HepG2 (cell line): ENCODE measurements around the gene GRPEL2. TPM values are rescaled to one million over a fixed set of nuclear protein-coding genes. Genes with fewer than 3 reads are reported as not detected.

Experiments
- ATAC-seq: fragments of 200-7000 bp; cut with Tn5 transposase; 3 replicates; pipeline ENCODE4 v1.9.1; 2020; ENCODE audit warnings: mild to moderate bottlenecking, moderate library complexity
- BruUV-seq: library from RNA; stranded (reverse); fragments of 400-500 nt; replicated peaks from 2 replicates; lab custom pipeline; 2021; lab: Mats Ljungman, UMichigan
- CTCF ChIA-PET: fragments of 300-600 bp; formaldehyde crosslinking; extraction: SDS; loops from one replicate; lab custom pipeline; 2021; ENCODE audit warnings: low total read pairs, inconsistent platforms, low intra/inter-chr PET ratio; lab: Yijun Ruan, JAX
- POLR2A ChIA-PET: fragments of 350-600 bp; sonication (Branson Sonifier 250); formaldehyde crosslinking; loops from one replicate; lab custom pipeline; 2020; ENCODE audit warnings: antibody characterized with exemption, inconsistent platforms; lab: Yijun Ruan, JAX
- DNase-seq: peaks from one replicate; pipeline ENCODE4 v3.0.0-alpha.2; 2015; ENCODE audit warnings: low spot score
- FAIRE-seq: peaks from 3 replicates; lab custom pipeline; 2011; peaks lifted over from hg19 to GRCh38; lab: Jason Lieb, UNC
- H2AFZ ChIP-seq: one replicate; pipeline ENCODE4 v1.6.1; 2011; ENCODE audit warnings: low read length, inconsistent platforms
- H3K27ac ChIP-seq: fragments of 300-600 bp; 3 replicates; pipeline ENCODE4 v1.8.0; 2011; ENCODE audit warnings: mixed run types, mild to moderate bottlenecking, mixed read lengths, low read length, inconsistent platforms; ENCODE audit not compliant: insufficient read depth; ENCODE audit errors: extremely low read length
- H3K27me3 ChIP-seq, 2 experiments: fragments of 200-600 bp in 1 of 2; 2 replicates in 1 of 2; 3 replicates in 1 of 2; pipeline versions ENCODE4 v1.6.0 to v1.8.0; 2011; ENCODE audit warnings: low read length in 2 of 2, mild to moderate bottlenecking in 2 of 2, moderate library complexity in 2 of 2, inconsistent platforms in 1 of 2; ENCODE audit not compliant: insufficient read depth in 2 of 2, control insufficient read depth in 1 of 2
- H3K36me3 ChIP-seq, 2 experiments: fragments of 200-600 bp in 1 of 2; replicated peaks in 1 of 2; 2 replicates in 1 of 2; 3 replicates in 1 of 2; pipeline versions ENCODE4 v1.5.1 to v1.8.0; 2011; ENCODE audit warnings: low read length in 2 of 2, inconsistent platforms in 1 of 2; ENCODE audit not compliant: insufficient read depth in 2 of 2, control insufficient read depth in 1 of 2
- H3K4me1 ChIP-seq: 2 replicates; pipeline ENCODE4 v1.5.1; 2012; ENCODE audit warnings: low read length, inconsistent platforms; ENCODE audit not compliant: insufficient read depth
- H3K4me2 ChIP-seq: 2 replicates; pipeline ENCODE4 v1.6.0; 2011; ENCODE audit warnings: low read depth, low read length, inconsistent platforms
- H3K4me3 ChIP-seq, 3 experiments: fragments of 200-600 bp in 1 of 3; sonication (generic), shearing (Covaris generic) in 1 of 3; replicated peaks in 1 of 3; 2 replicates each; pipeline ENCODE4 v1.5.1; 2011 to 2016; ENCODE audit warnings: low read length in 3 of 3, inconsistent platforms in 2 of 3, low read depth in 2 of 3, mild to moderate bottlenecking in 2 of 3, control low read depth in 1 of 3, mixed read lengths in 1 of 3; ENCODE audit not compliant: insufficient read depth in 1 of 3
- H3K79me2 ChIP-seq: one replicate; pipeline ENCODE4 v1.6.1; 2011; ENCODE audit warnings: low read length, inconsistent platforms; ENCODE audit not compliant: insufficient read depth
- H3K9ac ChIP-seq: 2 replicates; pipeline ENCODE4 v1.6.0; 2011; ENCODE audit warnings: mild to moderate bottlenecking, low read depth, low read length, inconsistent platforms; ENCODE audit not compliant: insufficient read depth
- H3K9me3 ChIP-seq: 2 replicates; pipeline ENCODE4 v1.5.1; 2012; ENCODE audit warnings: mild to moderate bottlenecking, low read length
- H4K20me1 ChIP-seq: 2 replicates; pipeline ENCODE4 v1.6.0; 2011; ENCODE audit warnings: inconsistent platforms, mild to moderate bottlenecking, low read length, moderate library complexity; ENCODE audit not compliant: insufficient read depth
- CBX1 ChIP-seq: IDR thresholded peaks from one replicate; pipeline ENCODE4 v1.6.1; 2016; ENCODE audit warnings: antibody characterized with exemption, low read depth
- GLI4 ChIP-seq: sonication (generic); formaldehyde crosslinking; IDR thresholded peaks from 2 replicates; pipeline ENCODE4 v1.5.1; 2020; ENCODE audit warnings: missing genetic modification reagents, mild to moderate bottlenecking, moderate library complexity, borderline replicate concordance
- HDAC1 ChIP-seq: sonication (generic); formaldehyde crosslinking; IDR thresholded peaks from 2 replicates; pipeline ENCODE4 v1.5.1; 2020; ENCODE audit warnings: mild to moderate bottlenecking, missing genetic modification reagents
- ZFY ChIP-seq: sonication (generic); formaldehyde crosslinking; IDR thresholded peaks from 2 replicates; pipeline ENCODE4 v1.4.0; 2020; ENCODE audit warnings: missing genetic modification reagents
- ZNF614 ChIP-seq: IDR thresholded peaks from 2 replicates; pipeline ENCODE4 v1.6.1; 2018; ENCODE audit warnings: missing biosample characterization, missing genetic modification reagents, inconsistent platforms, borderline replicate concordance
- ZNF629 ChIP-seq: sonication (generic); formaldehyde crosslinking; conservative IDR thresholded peaks from 2 replicates; pipeline ENCODE4 v1.5.0; 2020; ENCODE audit warnings: missing genetic modification reagents
- WGBS: methylation state at CpG from one replicate; pipeline ENCODE4 v1.1.6; 2017; ENCODE audit warnings: low lambda C conversion rate; 5-methylcytosine and 5-hydroxymethylcytosine counted together
- in situ Hi-C: cut with HindIII; loops from 2 replicates; pipeline ENCODE4 v1.10.0; 2017; ENCODE audit warnings: low pct_unique_long_range_greater_than_20kb; ENCODE audit not compliant: extremely low pct_ligation_motif_present
- intact Hi-C: fragments of 100-400 bp; cut with micrococcal nuclease; formaldehyde crosslinking; loops from one replicate; pipeline ENCODE4 v1.10.0; 2022; ENCODE audit not compliant: unreplicated experiment
- polyA plus RNA-seq, 8 experiments: library from polyadenylated mRNA; depleted of rRNA in 3 of 8; stranded (reverse) in 7 of 8; unstranded in 1 of 8; fragments of >200 nt; fragmentation: Illumina TruSeq in 4 of 8; extraction: Trizol in 4 of 8; gene quantifications; 2 replicates each; pipeline versions ENCODE4 v1.2.1 to v1.2.3, GENCODE V29; 2011 to 2016; ENCODE audit warnings: low read depth in 4 of 8, missing spikeins in 1 of 8, mixed read lengths in 1 of 8; ENCODE audit not compliant: insufficient read depth in 1 of 8
- total RNA-seq, 5 experiments: library from RNA; depleted of rRNA; stranded (reverse); fragments of >200 nt; fragmentation: Illumina TruSeq; extraction: Trizol; gene quantifications; 2 replicates each; pipeline ENCODE4 v1.2.3, GENCODE V29; 2016; ENCODE audit warnings: low read depth in 1 of 5

Gene GRPEL2
- total and polyA plus RNA-seq, 2 of the 13 experiments (the other 11 are each of a cell fraction or from before 2014, with no cell fraction given): 13.1 to 16.6 TPM

DNA sequence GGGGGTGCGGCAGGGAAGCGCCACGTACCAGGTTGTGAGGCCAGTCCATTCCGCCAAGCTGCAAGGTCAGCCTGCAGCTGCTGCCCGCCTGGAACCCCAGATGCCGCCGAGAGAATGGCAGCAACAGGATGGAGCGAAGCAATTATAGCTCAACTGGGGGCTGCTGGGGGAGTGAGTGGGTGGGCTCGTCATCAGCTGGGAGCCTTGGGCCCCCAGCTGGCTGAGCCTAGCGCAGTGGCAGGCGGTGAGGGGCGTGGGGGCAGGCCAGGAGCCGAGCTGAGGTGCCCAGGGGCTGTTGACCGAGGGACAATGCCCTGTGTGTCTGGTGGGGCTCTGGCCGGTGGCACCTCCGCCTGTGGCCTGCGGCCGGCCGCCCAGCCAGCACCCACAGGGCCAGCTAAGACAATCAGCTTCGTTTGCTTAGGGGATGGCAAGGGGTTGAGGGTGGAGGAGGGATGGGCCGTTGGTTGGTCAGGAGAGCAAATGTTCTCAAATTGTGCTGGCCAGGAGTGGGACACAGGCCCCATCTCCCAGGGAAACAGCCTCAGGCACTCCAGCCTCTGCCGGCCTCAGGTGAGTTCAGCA, 34.0 kb downstream of the GRPEL2 start, which contains the start of gene IL17B (continued):
- no peak for TF ChIP-seq GLI4 (CRISPR knock-in tag)

- intact Hi-C loops (no loop called here), in situ Hi-C loops (loop anchor here (10.0 kb wide), 1 partner anchor 55 kb away; no protein-coding TSS in a partner anchor)
- H3K9ac ChIP-seq: peak overlapping the region; percentile 25; the same call in 1 of the 2 replicates
- no peaks in the 10 kb centered on the region for H3K36me3 ChIP-seq
- ChIA-PET CTCF (interaction anchor here (3.4 kb wide), 1 partner anchor 51 kb away, joined by 35 read pairs; no protein-coding TSS in a partner anchor), POLR2A (interaction anchor here (1.1 to 2.0 kb wide), 3 partner anchors 13 to 59 kb away, joined by 3 to 7 read pairs (median 5); partner anchors contain the start of gene GRPEL2)
- TF ChIP-seq HDAC1: 0 out of 2 replicates have a peak, but pooled peaks have one; percentile 5
- TF ChIP-seq ZNF629 (CRISPR knock-in tag): peak; percentile 83
- TF ChIP-seq ZFY (CRISPR knock-in tag): peak; percentile 22; the same call in 1 of the 2 replicates
- TF ChIP-seq CBX1: no peak
- TF ChIP-seq ZNF614 (CRISPR knock-in tag): no peak
- H3K4me3 ChIP-seq: peak overlapping the region in 1 of 3 experiments; percentile 49; a peak in 3 of 6 replicates
- peaks cover 57% of the 10 kb centered on the region for H3K4me1 ChIP-seq
- H3K4me2 ChIP-seq: peak overlapping the region; percentile 63
- no peak for ATAC-seq
- H3K79me2 ChIP-seq: no peaks in the 10 kb centered on the region
- no peak for DNase-seq
- no peak for FAIRE-seq
- BruUV-seq: TSS peak; percentile 79
- no peaks in the 10 kb centered on the region for H4K20me1 ChIP-seq
- no peak overlapping the region for H2AFZ ChIP-seq
- H3K9me3 ChIP-seq: no peaks in the 10 kb centered on the region
- no peak overlapping the region for H3K27ac ChIP-seq
- peaks cover 0 to 3% of the 10 kb centered on the region in 2 experiments; a peak in 1 of 5 replicates for H3K27me3 ChIP-seq
- WGBS: 66% methylated on average over 5 of the region's 5 CpGs
These were observed 34.6 kb downstream of the GRPEL2 start for GRCh38 chr5:149379818-149380374.
